Measurements from ENCODE around the gene IGF2BP2. TPM values are rescaled to one million over a fixed set of nuclear protein-coding genes. Genes with fewer than 3 reads are reported as not detected.

The IGF2BP2 gene
- total and polyA plus RNA-seq, 2 of the 4 experiments (the other 2 are of a cell fraction) = 23.4 to 88.2 TPM

DNA sequence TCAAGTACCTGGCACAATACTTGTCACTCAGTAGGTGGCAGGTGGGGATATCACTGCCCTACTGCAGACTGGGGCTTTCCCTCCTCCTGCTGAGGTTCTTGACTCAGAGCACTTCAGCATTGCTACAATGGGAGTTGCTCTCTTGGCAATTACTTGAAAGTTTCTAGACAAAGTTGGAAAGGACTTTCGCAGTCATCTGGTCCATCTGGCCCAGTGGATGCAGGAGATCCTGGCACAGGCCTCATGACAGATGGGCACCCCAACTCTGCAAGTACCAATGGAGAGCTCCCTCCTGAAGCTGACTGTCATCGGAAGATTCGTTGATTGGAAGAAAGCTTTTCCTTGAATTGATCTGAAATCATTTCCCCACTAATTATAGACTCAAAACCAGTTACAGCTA lies 19.2 kb upstream of the IGF2BP2 start:
- H4K20me1 ChIP-seq (ENCODE audit: insufficient read depth, low read length) = no peaks in the 10 kb centered on the region
- H3K23ac ChIP-seq (ENCODE audit: low read depth, low read length) = no peak overlapping the region
- H3K56ac ChIP-seq (ENCODE audit: extremely low read depth, insufficient read depth, low read length) = no peak overlapping the region
- DNase-seq = no peak
- no peak overlapping the region for H3K18ac ChIP-seq (ENCODE audit: low read depth, low read length)
- no peak for ATAC-seq (ENCODE audit: low read depth)
- ChIA-PET POLR2A (ENCODE audit: unreplicated experiment) (no interaction called here), CTCF (interaction anchor here (1.0 kb wide), 1 partner anchor 30 kb away, joined by 3 read pairs; no protein-coding TSS in a partner anchor)
- dilution Hi-C loops (cut with HindIII; ENCODE audit: low sequenced_read_pairs, unreplicated experiment) (no loop called here), in situ Hi-C loops (cut with MboI; ENCODE audit: low sequenced_read_pairs) (loop anchor here (5.0 kb wide), 1 partner anchor 33 kb away; no protein-coding TSS in a partner anchor), intact Hi-C loops (cut with micrococcal nuclease) (no loop called here)
- H3K4me3 ChIP-seq (ENCODE audit: insufficient read depth, low read depth, low read length) = no peak overlapping the region
- H2AK5ac ChIP-seq (ENCODE audit: low read depth, low read length) = no peak overlapping the region
- H2AK9ac ChIP-seq (replicated peaks; ENCODE audit: low read depth, low read length, poor library complexity) = no peak overlapping the region
- H3K36me3 ChIP-seq (ENCODE audit: control insufficient read depth, insufficient read depth, low read length) = no peaks in the 10 kb centered on the region
- no peak overlapping the region for H2BK20ac ChIP-seq (ENCODE audit: low read depth, low read length)
- no peaks in the 10 kb centered on the region for H3K4me1 ChIP-seq (ENCODE audit: control insufficient read depth, insufficient read depth, low read length)
- H2BK15ac ChIP-seq (ENCODE audit: low read depth, low read length) = no peak overlapping the region
- H4K91ac ChIP-seq (ENCODE audit: insufficient read depth, low read depth, low read length) = no peak overlapping the region
- BruUV-seq (replicated peaks) = no TSS peak
- H2BK5ac ChIP-seq (ENCODE audit: low read depth, low read length, poor library complexity, severe bottlenecking) = no peak overlapping the region
- no peaks in the 10 kb centered on the region for H3K9me3 ChIP-seq (ENCODE audit: control insufficient read depth, insufficient read depth, low read length)
- no peak overlapping the region for H2AFZ ChIP-seq (replicated peaks; ENCODE audit: low read length, poor library complexity)
- WGBS, 2 experiments (ENCODE audit: extremely low coverage in 2 of 2, insufficient read length in 1 of 2) = 67% methylated on average over 1 of the region's 3 CpGs; no CpG with 5 or more reads in 1 of the 2 experiments
- no peak overlapping the region for H4K5ac ChIP-seq (ENCODE audit: low read depth, low read length)
- no peak overlapping the region for H2BK120ac ChIP-seq (ENCODE audit: low read depth, low read length)
- H4K8ac ChIP-seq (ENCODE audit: low read depth in 2 of 2, low read length in 2 of 2) = no peak overlapping the region
- H3K79me1 ChIP-seq (ENCODE audit: low read depth in 1 of 2, low read length in 2 of 2) = no peaks in the 10 kb centered on the region
- no peak overlapping the region for H3K4ac ChIP-seq (ENCODE audit: low read depth, low read length)
- H3K4me2 ChIP-seq (ENCODE audit: low read depth, low read length) = no peak overlapping the region
- no peak overlapping the region for H3K27ac ChIP-seq (ENCODE audit: insufficient read depth, low read length)
- H3K9me1 ChIP-seq (ENCODE audit: insufficient read depth, low read length) = no peaks in the 10 kb centered on the region
- no peak overlapping the region for H3K9ac ChIP-seq (ENCODE audit: low read depth, low read length)
- H3K27me3 ChIP-seq (ENCODE audit: control insufficient read depth, insufficient read depth, low read length) = peaks cover 7% of the 10 kb centered on the region
- no peak overlapping the region for H3K14ac ChIP-seq (replicated peaks; ENCODE audit: low read depth, low read length)
- TF ChIP-seq RAD21 (IDR thresholded peaks at IDR 0.05; ENCODE audit: low read length) = no peak
- no peak for TF ChIP-seq CEBPB (IDR thresholded peaks at IDR 0.05; ENCODE audit: low read depth, low read length)
